IPS DF 6.9 (cell line): Measurements from ENCODE around the gene MOB2.

Experiments used
- DNase-seq: peaks from one replicate; pipeline ENCODE4 v3.0.0-alpha.2; 2013; ENCODE audit warnings: low read depth, low spot score
- H3K27ac ChIP-seq: one replicate; pipeline ENCODE4 v1.5.1; 2013; ENCODE audit warnings: low read length, control low read depth
- H3K27me3 ChIP-seq: 2 replicates; pipeline ENCODE4 v1.6.1; 2013; ENCODE audit warnings: mild to moderate bottlenecking, low read length; ENCODE audit not compliant: control insufficient read depth, insufficient read depth
- H3K36me3 ChIP-seq: 2 replicates; pipeline ENCODE4 v1.6.1; 2013; ENCODE audit warnings: low read length; ENCODE audit not compliant: control insufficient read depth, insufficient read depth
- H3K4me1 ChIP-seq: 2 replicates; pipeline ENCODE4 v1.6.1; 2013; ENCODE audit warnings: low read length; ENCODE audit not compliant: control insufficient read depth, insufficient read depth
- H3K4me3 ChIP-seq: 2 replicates; pipeline ENCODE4 v1.5.1; 2013; ENCODE audit warnings: mild to moderate bottlenecking, low read length
- H3K9me3 ChIP-seq: 2 replicates; pipeline ENCODE4 v1.6.1; 2013; ENCODE audit warnings: low read length, inconsistent platforms; ENCODE audit not compliant: control insufficient read depth, insufficient read depth
- WGBS: extraction: QIAGEN DNeasy Blood & Tissue Kit; methylation state at CpG from one replicate; pipeline ENCODE4 v1.1.7; 2013; ENCODE audit warnings: mixed read lengths, missing lambda C conversion rate; ENCODE audit not compliant: insufficient read length, insufficient coverage; 5-methylcytosine and 5-hydroxymethylcytosine counted together

The MOB2 gene

DNA sequence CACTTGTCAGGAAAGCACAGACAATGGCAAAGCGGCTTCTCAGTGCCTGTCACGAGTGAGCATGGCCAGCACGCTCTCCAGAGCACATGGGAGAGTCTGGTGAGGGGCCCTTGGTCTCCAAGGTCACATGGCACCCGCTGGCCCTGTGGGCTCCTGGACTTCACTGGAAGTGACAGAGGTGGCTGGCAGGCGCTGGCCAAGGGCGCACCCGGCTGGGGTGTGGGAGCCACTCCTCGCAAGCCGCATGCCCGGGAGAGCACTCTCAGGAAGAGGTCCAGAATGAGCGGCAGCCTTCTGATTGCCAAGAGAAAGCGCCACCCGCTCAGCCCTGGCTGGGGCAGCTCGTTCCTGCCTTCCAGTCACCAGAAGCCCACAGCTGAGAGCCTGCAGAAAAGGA is 17.1 kb upstream of the MOB2 start:
- no peak overlapping the region for H3K27ac ChIP-seq
- no peak for DNase-seq
- no peaks in the 10 kb centered on the region for H3K27me3 ChIP-seq
- H3K4me1 ChIP-seq = peaks cover 3% of the 10 kb centered on the region
- H3K4me3 ChIP-seq = no peak overlapping the region
- no peaks in the 10 kb centered on the region for H3K9me3 ChIP-seq
- no CpG with 5 or more reads among the region's 14 CpGs for WGBS
- H3K36me3 ChIP-seq = peaks cover 2% of the 10 kb centered on the region; the same call in 1 of the 2 replicates

DNA sequence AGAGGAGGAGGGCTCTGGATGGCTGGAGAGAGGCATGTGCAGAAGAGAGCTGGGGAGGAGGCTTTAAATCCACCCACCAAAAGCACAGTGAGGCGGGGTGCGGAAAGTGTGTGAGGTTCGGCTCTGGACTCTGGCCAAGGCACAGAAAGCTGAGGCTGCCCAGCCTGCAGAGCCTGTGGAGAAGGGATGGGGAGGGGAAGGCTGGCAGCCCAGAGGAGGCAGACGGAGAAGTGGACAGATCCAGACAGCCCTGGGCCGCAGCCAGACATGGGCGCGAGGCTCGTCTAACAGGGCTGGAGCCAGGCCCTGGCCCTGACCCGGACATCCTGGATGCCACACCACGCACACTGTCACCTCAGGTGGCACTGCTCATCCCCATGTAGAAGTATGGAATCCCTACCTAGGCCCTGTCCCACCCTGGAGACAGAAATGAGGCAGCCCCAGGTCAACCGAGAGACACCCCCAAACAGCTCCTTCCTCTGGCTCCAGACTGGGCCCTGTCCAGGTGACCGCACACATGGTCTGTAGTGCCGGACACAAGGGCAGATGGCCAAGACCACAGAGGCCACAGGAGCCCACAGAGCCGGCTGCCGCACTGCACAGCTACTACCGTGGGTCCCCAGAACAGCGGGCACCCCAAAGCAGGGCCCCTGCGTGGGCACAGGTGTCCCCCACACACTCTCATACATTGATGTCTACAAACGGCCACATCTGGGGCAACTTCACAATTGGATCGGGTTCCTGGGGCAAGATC is 16.6 kb upstream of the MOB2 start:
- no peaks in the 10 kb centered on the region; the same call in 1 of the 2 replicates for H3K4me1 ChIP-seq
- H3K36me3 ChIP-seq = peaks cover 2% of the 10 kb centered on the region; the same call in 1 of the 2 replicates
- no peak for DNase-seq
- no peaks in the 10 kb centered on the region for H3K27me3 ChIP-seq
- H3K4me3 ChIP-seq = no peak overlapping the region
- no peaks in the 10 kb centered on the region for H3K9me3 ChIP-seq
- no CpG with 5 or more reads among the region's 20 CpGs for WGBS
- no peak overlapping the region for H3K27ac ChIP-seq

DNA sequence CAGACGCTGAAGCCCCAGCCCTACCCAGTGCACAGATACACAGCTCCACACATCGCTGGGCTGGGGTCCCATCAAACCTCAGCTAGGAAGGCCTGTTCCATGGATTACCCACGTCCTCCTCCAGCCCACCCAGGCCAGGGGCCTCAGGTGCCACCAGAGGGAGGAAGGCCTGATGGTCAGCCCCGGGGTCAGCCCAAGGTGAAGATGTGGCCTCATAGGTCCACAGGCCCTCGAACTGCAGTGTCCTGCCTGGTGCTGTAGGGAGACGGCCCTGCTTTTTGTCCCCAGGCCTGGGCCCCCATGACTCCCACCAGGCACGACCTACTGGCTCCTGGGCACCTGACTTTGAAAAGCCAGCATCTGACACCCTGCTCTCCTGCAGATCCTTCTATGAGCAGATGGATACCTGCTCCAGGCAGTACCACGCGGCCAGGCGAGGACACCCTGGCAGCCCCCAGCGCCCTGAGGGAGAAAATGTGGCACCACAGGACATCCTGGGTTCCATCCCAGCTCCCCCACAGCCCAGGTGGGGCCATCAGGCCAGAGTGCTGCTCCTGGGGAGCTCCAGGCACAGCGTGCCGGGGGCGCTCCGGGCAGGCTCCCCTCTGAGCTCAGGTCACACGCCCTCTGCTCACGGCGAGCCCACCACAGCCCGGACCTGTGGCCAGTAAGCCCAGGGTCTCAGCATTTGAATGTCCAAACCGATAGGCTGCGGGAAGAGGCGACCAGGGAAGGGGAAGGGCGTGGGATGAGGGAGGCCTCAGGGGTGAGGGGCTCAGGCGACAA is 15.8 kb upstream of the MOB2 start:
- no CpG with 5 or more reads among the region's 24 CpGs for WGBS
- H3K4me3 ChIP-seq = no peak overlapping the region
- H3K4me1 ChIP-seq = peaks cover under 1% of the 10 kb centered on the region; the same call in 1 of the 2 replicates
- no peaks in the 10 kb centered on the region for H3K27me3 ChIP-seq
- H3K36me3 ChIP-seq = peaks cover 2% of the 10 kb centered on the region; the same call in 1 of the 2 replicates
- DNase-seq = no peak
- H3K27ac ChIP-seq = no peak overlapping the region
- H3K9me3 ChIP-seq = no peaks in the 10 kb centered on the region

DNA sequence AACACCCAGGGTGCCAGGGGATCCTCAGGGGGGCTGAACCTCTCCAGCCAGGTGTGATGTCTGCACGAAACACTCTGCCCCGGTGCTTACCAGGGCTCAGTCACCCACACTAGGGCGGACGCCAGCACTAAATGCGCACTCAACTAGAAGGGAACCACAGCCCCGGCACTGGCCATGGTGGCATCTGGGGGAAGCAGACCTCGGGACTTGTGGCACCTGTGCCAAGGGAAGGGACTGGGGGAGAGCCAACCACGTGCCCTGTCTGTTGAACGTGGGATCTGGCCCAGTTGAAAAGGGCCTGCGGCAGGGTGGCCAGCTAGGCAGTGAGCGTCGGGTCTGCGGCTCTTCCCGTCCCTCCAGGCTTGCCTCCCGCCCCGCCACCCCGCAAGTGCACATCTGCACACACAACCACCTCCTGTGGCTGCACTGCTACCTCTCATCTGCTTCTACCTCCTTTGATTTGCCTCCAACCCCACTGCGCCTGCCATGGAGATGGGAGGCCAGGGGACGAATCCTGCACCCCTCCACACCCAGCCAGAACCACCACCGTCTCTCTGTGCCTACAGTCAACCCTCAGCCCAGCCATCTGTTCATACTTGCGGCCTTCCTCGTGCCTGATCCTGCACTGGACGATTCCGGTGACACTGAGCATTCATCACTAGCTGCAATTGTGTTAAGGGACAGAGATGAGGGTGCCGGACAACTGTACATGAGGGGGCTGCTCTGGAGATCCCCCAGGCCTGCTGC is 15.0 kb upstream of the MOB2 start:
- no peak for DNase-seq
- no CpG with 5 or more reads among the region's 25 CpGs for WGBS
- no peak overlapping the region for H3K27ac ChIP-seq
- H3K27me3 ChIP-seq = no peaks in the 10 kb centered on the region
- H3K4me3 ChIP-seq = no peak overlapping the region
- H3K4me1 ChIP-seq = 0 out of 2 replicates have a peak, but pooled peaks cover 1% of the 10 kb centered on the region
- peaks cover 2% of the 10 kb centered on the region; the same call in 1 of the 2 replicates for H3K36me3 ChIP-seq
- H3K9me3 ChIP-seq = no peaks in the 10 kb centered on the region

DNA sequence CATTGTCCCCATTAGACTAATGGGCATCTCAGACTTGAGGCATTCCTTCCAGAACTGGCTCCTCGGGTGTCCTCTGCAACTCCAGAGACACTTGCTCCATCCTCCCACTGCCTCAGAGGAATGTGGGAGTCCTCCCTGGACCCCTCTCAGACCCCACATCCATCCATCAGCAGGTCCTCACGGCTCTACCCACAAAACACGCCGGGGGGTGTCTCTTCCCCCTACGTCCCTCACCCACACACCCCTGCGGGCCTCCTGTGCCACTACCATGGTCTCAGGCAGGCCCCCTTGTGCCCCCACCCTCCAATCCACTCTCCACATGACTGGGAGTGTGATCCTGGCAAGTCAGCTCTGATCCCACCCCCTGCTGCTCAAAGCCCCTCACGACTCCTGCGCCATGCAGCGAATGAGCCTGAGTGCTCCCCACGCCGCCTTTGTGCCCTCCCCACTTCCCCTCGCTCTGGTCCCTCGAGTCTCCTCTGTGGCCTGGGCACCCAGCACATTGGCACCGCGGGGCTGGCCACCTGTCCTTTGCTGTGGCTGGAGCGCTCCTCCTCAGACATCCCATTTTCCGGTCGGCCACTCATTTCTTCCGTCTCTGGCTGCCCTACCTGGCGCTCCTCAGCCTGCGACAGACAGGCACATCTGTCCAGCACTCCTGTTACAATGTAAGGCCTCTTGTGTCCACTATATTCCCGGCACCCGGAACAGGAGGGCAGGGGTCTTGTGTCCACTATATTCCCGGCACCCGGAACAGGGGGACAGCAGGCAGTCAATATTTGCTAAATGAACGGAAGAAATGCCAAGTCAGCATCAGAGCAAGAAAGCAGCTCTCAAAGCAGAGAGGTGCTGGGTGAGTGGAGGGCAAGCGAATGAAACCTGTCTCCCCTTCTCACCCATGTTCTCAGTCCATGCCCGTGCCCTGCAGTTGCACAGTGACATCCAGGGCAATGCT is 14.2 kb upstream of the MOB2 start:
- DNase-seq = no peak
- Histone ChIP-seq H3K4me3 (no peak overlapping the region), H3K9me3 (no peaks in the 10 kb centered on the region), H3K27me3 (no peaks in the 10 kb centered on the region), H3K27ac (no peak overlapping the region), H3K36me3 (peaks cover 2% of the 10 kb centered on the region; the same call in 1 of the 2 replicates), H3K4me1 (0 out of 2 replicates have a peak, but pooled peaks cover 1% of the 10 kb centered on the region)
- WGBS = no CpG with 5 or more reads among the region's 28 CpGs

DNA sequence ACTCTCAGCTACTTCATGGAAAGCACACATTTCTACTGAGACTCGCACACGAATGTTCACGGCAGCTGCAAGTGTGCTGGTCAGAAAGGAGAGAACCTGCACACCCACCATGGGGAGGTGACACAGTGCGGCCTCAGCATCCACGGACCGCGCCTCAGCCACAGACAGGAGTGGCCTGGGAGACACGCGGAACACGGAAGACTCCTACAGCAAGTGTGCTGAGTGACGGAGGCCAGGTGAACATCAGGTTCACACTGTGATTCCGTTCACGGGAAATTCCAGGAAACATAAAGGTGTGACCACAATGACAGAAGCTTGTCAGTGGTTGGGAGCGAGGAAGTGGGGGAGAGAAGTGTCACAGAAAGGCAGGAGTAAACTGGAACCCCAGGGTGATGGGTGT is 13.3 kb upstream of the MOB2 start:
- Histone ChIP-seq H3K27ac (no peak overlapping the region), H3K36me3 (peaks cover 2% of the 10 kb centered on the region; the same call in 1 of the 2 replicates), H3K4me3 (no peak overlapping the region), H3K9me3 (no peaks in the 10 kb centered on the region), H3K27me3 (no peaks in the 10 kb centered on the region), H3K4me1 (0 out of 2 replicates have a peak, but pooled peaks cover 1% of the 10 kb centered on the region)
- no peak for DNase-seq
- no CpG with 5 or more reads among the region's 14 CpGs for WGBS

DNA sequence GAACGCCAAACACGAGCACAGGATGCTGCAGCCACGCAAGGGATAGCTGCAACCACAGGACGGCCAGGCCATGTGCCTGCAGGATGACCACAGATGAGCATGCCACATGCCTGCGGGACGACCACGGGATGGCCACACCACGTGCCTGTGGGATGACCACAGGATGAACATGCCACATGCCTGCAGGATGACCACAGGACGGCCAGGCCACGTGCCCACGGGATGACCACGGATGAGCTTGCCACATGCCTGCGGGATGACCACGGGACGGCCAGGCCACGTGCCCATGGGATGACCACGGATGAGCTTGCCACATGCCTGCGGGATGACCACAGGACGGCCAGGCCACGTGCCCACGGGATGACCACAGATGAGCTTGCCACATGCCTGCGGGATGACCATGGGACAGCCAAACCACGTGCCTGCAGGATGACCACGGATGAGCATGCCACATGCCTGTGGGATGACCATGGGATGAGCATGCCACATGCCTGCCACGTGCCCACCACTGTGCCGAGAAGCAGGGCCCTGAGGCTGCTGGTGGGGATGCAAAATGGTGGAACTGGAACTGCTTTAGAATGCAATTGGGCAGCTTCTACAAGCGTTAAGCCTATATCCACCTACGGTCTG is 12.8 kb upstream of the MOB2 start:
- H3K9me3 ChIP-seq = no peaks in the 10 kb centered on the region
- no peak for DNase-seq
- no CpG with 5 or more reads among the region's 28 CpGs for WGBS

DNA sequence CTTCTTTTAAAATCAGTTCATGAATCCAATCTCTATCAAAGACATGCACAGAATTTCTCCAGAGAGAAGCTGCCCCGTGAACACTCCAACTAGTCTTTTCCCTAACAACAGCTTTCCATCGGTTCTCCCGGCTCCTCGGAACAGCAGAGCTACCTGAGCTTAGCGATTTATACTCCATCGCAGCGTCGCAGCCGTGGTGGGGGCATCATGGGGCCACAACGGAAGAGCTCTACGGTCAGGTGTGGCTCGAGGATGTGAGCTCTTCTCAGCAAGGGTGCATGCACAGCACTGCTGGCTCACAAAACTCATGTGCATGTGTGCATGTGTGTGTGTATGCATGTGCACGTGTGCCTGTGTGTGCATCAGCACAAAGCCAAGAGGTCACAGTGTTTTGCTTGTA is 11.7 kb upstream of the MOB2 start:
- no peaks in the 10 kb centered on the region for H3K27me3 ChIP-seq
- H3K36me3 ChIP-seq = peaks cover 2% of the 10 kb centered on the region; the same call in 1 of the 2 replicates
- H3K4me1 ChIP-seq = 0 out of 2 replicates have a peak, but pooled peaks cover 1% of the 10 kb centered on the region
- no peak overlapping the region for H3K27ac ChIP-seq
- H3K9me3 ChIP-seq = no peaks in the 10 kb centered on the region
- no peak overlapping the region for H3K4me3 ChIP-seq
- DNase-seq = no peak
- no CpG with 5 or more reads among the region's 13 CpGs for WGBS

More for the DNA sequence above, 12.8 kb upstream of the MOB2 start:
- no peaks in the 10 kb centered on the region for H3K27me3 ChIP-seq
- H3K4me1 ChIP-seq = 0 out of 2 replicates have a peak, but pooled peaks cover 1% of the 10 kb centered on the region
- no peak overlapping the region for H3K4me3 ChIP-seq
- H3K36me3 ChIP-seq = peaks cover 2% of the 10 kb centered on the region; the same call in 1 of the 2 replicates
- no peak overlapping the region for H3K27ac ChIP-seq

DNA sequence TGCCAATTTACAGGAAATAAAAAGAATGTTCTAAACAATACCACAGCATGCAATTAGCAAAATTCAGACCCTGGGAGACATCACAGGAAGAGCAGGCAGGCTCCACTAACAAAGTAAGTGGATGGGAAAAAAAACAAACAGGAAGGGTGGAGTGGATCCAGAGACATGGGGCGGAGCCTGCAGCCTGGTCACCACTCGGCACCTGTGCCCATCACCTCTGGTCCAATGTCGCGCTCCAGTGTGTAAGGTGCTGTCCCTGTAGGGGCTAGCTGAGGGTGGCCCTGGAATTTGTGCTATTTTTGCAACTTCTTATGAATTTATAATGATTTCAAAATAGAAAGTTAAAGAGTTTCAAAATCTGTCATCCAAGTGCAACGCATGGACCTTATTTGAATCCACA is 11.0 kb upstream of the MOB2 start:
- H3K27ac ChIP-seq = no peak overlapping the region
- peaks cover 2% of the 10 kb centered on the region; the same call in 1 of the 2 replicates for H3K36me3 ChIP-seq
- no peaks in the 10 kb centered on the region for H3K27me3 ChIP-seq
- H3K9me3 ChIP-seq = no peaks in the 10 kb centered on the region
- H3K4me3 ChIP-seq = no peak overlapping the region
- DNase-seq = no peak
- H3K4me1 ChIP-seq = 0 out of 2 replicates have a peak, but pooled peaks cover 1% of the 10 kb centered on the region
- no CpG with 5 or more reads among the region's 5 CpGs for WGBS
